ENCODE results near the gene SHCBP1. TPM values are rescaled to one million over a fixed set of nuclear protein-coding genes. Genes with fewer than 3 reads are reported as not detected.
A peak's percentile ranks its signal among the peaks of the same experiment; 100 is the strongest.

The SHCBP1 gene
- total and polyA plus RNA-seq, 2 of the 13 experiments (the other 11 are each of a cell fraction or from before 2014, with no cell fraction given): 15.7 to 33.0 TPM

GRCh38 chr16:46632778-46633733 is 11.9 kb upstream of the SHCBP1 start (continued):
- TF ChIP-seq DMTF1 (CRISPR knock-in tag; IDR thresholded peaks at IDR 0.05) (no peak), ATF6 (CRISPR knock-in tag; conservative IDR thresholded peaks at IDR 0.05) (no peak; the same call in 1 of the 2 replicates), LBX2 (CRISPR knock-in tag; IDR thresholded peaks at IDR 0.05; ENCODE audit: borderline replicate concordance) (no peak), ZNF710 (CRISPR knock-in tag; IDR thresholded peaks at IDR 0.05; ENCODE audit: borderline replicate concordance) (peak; percentile 76; the same call in 1 of the 2 replicates), YEATS4 (CRISPR knock-in tag; IDR thresholded peaks at IDR 0.05; ENCODE audit: borderline replicate concordance) (peak; percentile 77; the same call in 1 of the 2 replicates), NFATC3 (CRISPR knock-in tag; IDR thresholded peaks at IDR 0.05) (no peak), ZNF660 (CRISPR knock-in tag; IDR thresholded peaks at IDR 0.05; ENCODE audit: borderline replicate concordance, low read depth) (no peak), ZNF605 (CRISPR knock-in tag; IDR thresholded peaks at IDR 0.05) (peak; percentile 78; the same call in 1 of the 2 replicates), ZNF562 (CRISPR knock-in tag; IDR thresholded peaks at IDR 0.05; ENCODE audit: borderline replicate concordance) (no peak), NFRKB (IDR thresholded peaks at IDR 0.05) (no peak), CHD2 (IDR thresholded peaks at IDR 0.05; ENCODE audit: low read depth, low read length) (no peak), TARDBP (CRISPR knock-in tag; IDR thresholded peaks at IDR 0.05) (peak; percentile 61; the same call in 1 of the 2 replicates), KDM6A (CRISPR knock-in tag; IDR thresholded peaks at IDR 0.05; ENCODE audit: low read depth) (no peak), ZZZ3 (CRISPR knock-in tag; IDR thresholded peaks at IDR 0.05; ENCODE audit: borderline replicate concordance) (no peak), SAFB2 (CRISPR knock-in tag; IDR thresholded peaks at IDR 0.05; ENCODE audit: borderline replicate concordance, low read depth) (no peak; the same call in 1 of the 2 replicates), CTCF (CRISPR knock-in tag; IDR thresholded peaks at IDR 0.05) (peak; percentile 64), CREB1 (IDR thresholded peaks at IDR 0.05) (no peak), CREB1 (CRISPR knock-in tag; IDR thresholded peaks at IDR 0.05) (no peak), ZNF75D (CRISPR knock-in tag; IDR thresholded peaks at IDR 0.05; ENCODE audit: borderline replicate concordance) (no peak), SALL1 (CRISPR knock-in tag; IDR thresholded peaks at IDR 0.05) (peak; percentile 58; the same call in 1 of the 2 replicates)

Measured in HepG2 (cell line).